Suprapubic skin (tissue), 4 donors: ENCODE results near the gene CADM4. TPM values are rescaled to one million over a fixed set of nuclear protein-coding genes. Genes with fewer than 3 reads are reported as not detected.

Experiments
- total RNA-seq, 4 donors: library from RNA; depleted of rRNA; stranded (reverse); fragments of >200 nt; gene quantifications; one replicate each; pipeline ENCODE4 v1.1.0, GENCODE V29; 2016

Gene CADM4
- total RNA-seq, 4 donors from 2014 or later: 14.1 to 23.8 (median 15.7) TPM

Other genes starting within 250 kb of the CADM4 start
- gene TEX101, start 225.0 kb downstream of the CADM4 start, total RNA-seq: not detected
- gene LYPD3, start 174.2 kb downstream of the CADM4 start, total RNA-seq: 100 to 1,000 TPM; 185 to 612 (median 483) TPM
- 100 to 1,000 TPM in 1 of 4 donors, 10 to 100 TPM in 3; 63.2 to 110 (median 72.2) TPM for gene PHLDB3, start 135.1 kb downstream of the CADM4 start, total RNA-seq
- 10 to 100 TPM; 44.3 to 76.0 (median 57.8) TPM for gene ETHE1, start 112.6 kb downstream of the CADM4 start, total RNA-seq
- gene ZNF575, start 106.7 kb downstream of the CADM4 start, total RNA-seq: 1 to 10 TPM in 2 of 4 donors, under 1 TPM in 2; 0.52 to 2.4 (median 0.92) TPM
- 10 to 100 TPM; 18.3 to 35.4 (median 25.2) TPM for gene XRCC1, start 64.3 kb downstream of the CADM4 start, total RNA-seq
- gene PINLYP, start 64.0 kb downstream of the CADM4 start, total RNA-seq: 10 to 100 TPM in 3 of 4 donors, 1 to 10 TPM in 1; 4.7 to 22.1 (median 10.9) TPM
- 10 to 100 TPM; 17.2 to 24.7 (median 19.9) TPM for gene IRGQ, start 43.7 kb downstream of the CADM4 start, total RNA-seq
- gene ZNF576, start 43.3 kb downstream of the CADM4 start, total RNA-seq: 10 to 100 TPM in 3 of 4 donors, 1 to 10 TPM in 1; 9.2 to 20.8 (median 13.7) TPM
- 1 to 10 TPM in 1 of 4 donors, not detected in 3; 1.4 TPM for gene SRRM5, start 27.8 kb downstream of the CADM4 start, total RNA-seq
- 10 to 100 TPM; 10.6 to 19.3 (median 17.5) TPM for gene ZNF428, start 20.2 kb downstream of the CADM4 start, total RNA-seq
- 10 to 100 TPM in 2 of 4 donors, 1 to 10 TPM in 2; 5.6 to 18.0 (median 10.9) TPM for gene PLAUR, start 30.3 kb upstream of the CADM4 start, total RNA-seq
- gene IRGC, start 76.2 kb upstream of the CADM4 start, total RNA-seq: not detected
- 10 to 100 TPM; 21.5 to 44.4 (median 30.1) TPM for gene SMG9, start 115.1 kb upstream of the CADM4 start, total RNA-seq
- gene KCNN4, start 141.1 kb upstream of the CADM4 start, total RNA-seq: 10 to 100 TPM; 26.4 to 77.9 (median 48.2) TPM
- gene LYPD5, start 162.6 kb upstream of the CADM4 start, total RNA-seq: 100 to 1,000 TPM in 1 of 4 donors, 10 to 100 TPM in 3; 48.5 to 114 (median 98.5) TPM
- 10 to 100 TPM in 2 of 4 donors, 1 to 10 TPM in 2; 4.7 to 26.4 (median 10.0) TPM for gene ZNF283, start 187.5 kb upstream of the CADM4 start, total RNA-seq
- gene ZNF404, start 244.1 kb upstream of the CADM4 start, total RNA-seq: 1 to 10 TPM in 2 of 4 donors, under 1 TPM in 2; 0.72 to 1.6 (median 1.2) TPM